Astrocyte of the spinal cord (primary cell): Measurements from ENCODE around the gene RAMACL.

Experiments
- DNase-seq: peaks from one replicate; pipeline ENCODE4 v3.0.0; 2011; ENCODE audit warnings: low read depth, low spot score
- H3K4me3 ChIP-seq: 2 replicates; pipeline ENCODE4 v1.5.1; 2011; ENCODE audit warnings: low read depth, mild to moderate bottlenecking, low read length, moderate library complexity
- in situ Hi-C: cut with HindIII; loops from 2 replicates; pipeline ENCODE4 v1.10.0; 2017; ENCODE audit warnings: low sequenced_read_pairs
- TF ChIP-seq, protein P1 (sequence below): IDR thresholded peaks from 2 replicates; pipeline ENCODE4 v1.5.1; 2012; ENCODE audit warnings: low read depth, mild to moderate bottlenecking, low read length, inconsistent platforms

RAMACL gene

GRCh38 chr6:166617359-166617758 is 30.9 kb upstream of the RAMACL start:
- peak; percentile 72 for DNase-seq
- TF ChIP-seq, protein P1, sequence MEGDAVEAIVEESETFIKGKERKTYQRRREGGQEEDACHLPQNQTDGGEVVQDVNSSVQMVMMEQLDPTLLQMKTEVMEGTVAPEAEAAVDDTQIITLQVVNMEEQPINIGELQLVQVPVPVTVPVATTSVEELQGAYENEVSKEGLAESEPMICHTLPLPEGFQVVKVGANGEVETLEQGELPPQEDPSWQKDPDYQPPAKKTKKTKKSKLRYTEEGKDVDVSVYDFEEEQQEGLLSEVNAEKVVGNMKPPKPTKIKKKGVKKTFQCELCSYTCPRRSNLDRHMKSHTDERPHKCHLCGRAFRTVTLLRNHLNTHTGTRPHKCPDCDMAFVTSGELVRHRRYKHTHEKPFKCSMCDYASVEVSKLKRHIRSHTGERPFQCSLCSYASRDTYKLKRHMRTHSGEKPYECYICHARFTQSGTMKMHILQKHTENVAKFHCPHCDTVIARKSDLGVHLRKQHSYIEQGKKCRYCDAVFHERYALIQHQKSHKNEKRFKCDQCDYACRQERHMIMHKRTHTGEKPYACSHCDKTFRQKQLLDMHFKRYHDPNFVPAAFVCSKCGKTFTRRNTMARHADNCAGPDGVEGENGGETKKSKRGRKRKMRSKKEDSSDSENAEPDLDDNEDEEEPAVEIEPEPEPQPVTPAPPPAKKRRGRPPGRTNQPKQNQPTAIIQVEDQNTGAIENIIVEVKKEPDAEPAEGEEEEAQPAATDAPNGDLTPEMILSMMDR, result no peak
- no peak overlapping the region for H3K4me3 ChIP-seq
- in situ Hi-C loops, result no loop called here

- in situ Hi-C loops, result no loop called here
- no peak overlapping the region for H3K4me3 ChIP-seq
- TF ChIP-seq, protein P1, result no peak
- no peak for DNase-seq
Observed at GRCh38 chr6:166616261-166617238, 30.1 kb upstream of the RAMACL start.

- H3K4me3 ChIP-seq, result no peak overlapping the region
- in situ Hi-C loops, result no loop called here
- DNase-seq, result peak; percentile 59
- TF ChIP-seq, protein P1, result no peak
Observed at GRCh38 chr6:166615059-166615770, 28.7 kb upstream of the RAMACL start.

DNA sequence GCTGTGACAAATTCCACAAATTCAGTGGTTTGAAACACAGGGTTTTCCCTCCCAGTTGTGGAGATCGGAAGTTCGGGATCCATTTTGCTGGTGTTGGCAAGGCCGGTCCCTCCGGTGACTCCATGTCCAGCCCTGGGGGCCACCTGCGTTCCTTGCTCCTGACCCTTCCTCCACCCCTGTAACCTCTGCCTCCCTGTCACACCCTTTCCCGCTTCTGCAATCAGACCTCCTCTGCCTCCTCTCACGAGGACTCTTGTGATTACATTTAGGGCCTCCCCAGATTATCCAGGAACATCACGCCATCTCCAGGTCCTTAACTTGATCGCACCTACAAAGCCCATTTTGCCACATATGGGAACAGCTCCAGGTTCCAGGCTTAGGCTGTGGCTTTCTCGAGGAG is 28.1 kb upstream of the RAMACL start:
- no peak overlapping the region for H3K4me3 ChIP-seq
- in situ Hi-C loops, result no loop called here
- TF ChIP-seq, protein P1, result no peak
- no peak for DNase-seq

GRCh38 chr6:166614171-166614583 is 27.7 kb upstream of the RAMACL start:
- in situ Hi-C loops, result no loop called here
- no peak overlapping the region for H3K4me3 ChIP-seq
- TF ChIP-seq, protein P1, result no peak
- DNase-seq, result no peak

DNA sequence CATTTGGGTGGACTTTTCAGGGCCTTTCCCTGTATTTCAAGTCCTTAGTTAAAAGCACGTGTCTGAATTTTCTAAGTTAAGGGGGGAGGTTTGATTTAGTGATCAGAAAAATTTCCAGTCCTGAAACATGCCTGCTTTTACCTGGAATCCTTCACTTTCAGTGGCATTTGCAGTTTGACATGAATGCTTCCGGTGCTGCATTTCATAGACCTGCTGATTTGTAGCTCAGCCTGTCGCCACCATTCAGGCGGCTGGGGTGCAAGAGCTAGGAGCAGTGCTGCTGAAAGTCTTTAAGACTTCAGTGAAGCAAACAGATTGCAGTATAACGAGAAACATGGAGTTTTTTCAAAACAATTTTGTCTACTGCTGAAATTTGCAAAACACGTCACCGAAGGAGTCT is 26.5 kb upstream of the RAMACL start:
- no peak for DNase-seq
- in situ Hi-C loops, result no loop called here
- no peak overlapping the region for H3K4me3 ChIP-seq
- TF ChIP-seq, protein P1, result no peak
